SHP77 treated with DMSO at 0.1 percent for 48 hours (cell line): Measurements from ENCODE around the gene FAM131B.
A peak's percentile ranks its signal among the peaks of the same experiment; 100 is the strongest.

Experiments used
- DNase-seq: peaks from one replicate; lab custom pipeline; 2025; lab: John Stamatoyannopoulos, UW

The FAM131B gene

DNA sequence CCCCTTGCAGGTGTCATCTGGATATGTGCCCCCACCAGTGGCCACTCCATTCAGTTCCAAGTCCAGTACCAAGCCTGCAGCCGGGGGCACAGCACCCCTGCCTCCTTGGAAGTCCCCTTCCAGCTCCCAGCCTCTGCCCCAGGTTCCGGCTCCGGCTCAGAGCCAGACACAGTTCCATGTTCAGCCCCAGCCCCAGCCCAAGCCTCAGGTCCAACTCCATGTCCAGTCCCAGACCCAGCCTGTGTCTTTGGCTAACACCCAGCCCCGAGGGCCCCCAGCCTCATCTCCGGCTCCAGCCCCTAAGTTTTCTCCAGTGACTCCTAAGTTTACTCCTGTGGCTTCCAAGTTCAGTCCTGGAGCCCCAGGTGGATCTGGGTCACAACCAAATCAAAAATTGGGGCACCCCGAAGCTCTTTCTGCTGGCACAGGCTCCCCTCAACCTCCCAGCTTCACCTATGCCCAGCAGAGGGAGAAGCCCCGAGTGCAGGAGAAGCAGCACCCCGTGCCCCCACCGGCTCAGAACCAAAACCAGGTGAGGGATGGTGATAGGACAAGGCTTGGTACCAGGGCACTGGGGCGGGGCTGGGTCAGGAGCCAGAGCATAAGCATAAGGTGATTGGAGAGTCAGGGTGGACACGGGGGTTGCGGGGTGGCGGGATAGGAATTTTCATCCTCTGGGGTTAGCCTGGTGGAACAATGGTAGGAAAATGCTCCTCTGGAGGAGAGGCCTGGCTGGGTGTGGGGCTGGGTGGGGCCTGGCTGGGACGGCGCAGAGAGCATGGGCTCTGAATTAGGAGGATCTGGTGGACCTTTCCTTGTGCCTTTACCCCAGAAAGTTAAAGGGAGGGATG, 20.5 kb upstream of the FAM131B start:
- no peak for DNase-seq

DNA sequence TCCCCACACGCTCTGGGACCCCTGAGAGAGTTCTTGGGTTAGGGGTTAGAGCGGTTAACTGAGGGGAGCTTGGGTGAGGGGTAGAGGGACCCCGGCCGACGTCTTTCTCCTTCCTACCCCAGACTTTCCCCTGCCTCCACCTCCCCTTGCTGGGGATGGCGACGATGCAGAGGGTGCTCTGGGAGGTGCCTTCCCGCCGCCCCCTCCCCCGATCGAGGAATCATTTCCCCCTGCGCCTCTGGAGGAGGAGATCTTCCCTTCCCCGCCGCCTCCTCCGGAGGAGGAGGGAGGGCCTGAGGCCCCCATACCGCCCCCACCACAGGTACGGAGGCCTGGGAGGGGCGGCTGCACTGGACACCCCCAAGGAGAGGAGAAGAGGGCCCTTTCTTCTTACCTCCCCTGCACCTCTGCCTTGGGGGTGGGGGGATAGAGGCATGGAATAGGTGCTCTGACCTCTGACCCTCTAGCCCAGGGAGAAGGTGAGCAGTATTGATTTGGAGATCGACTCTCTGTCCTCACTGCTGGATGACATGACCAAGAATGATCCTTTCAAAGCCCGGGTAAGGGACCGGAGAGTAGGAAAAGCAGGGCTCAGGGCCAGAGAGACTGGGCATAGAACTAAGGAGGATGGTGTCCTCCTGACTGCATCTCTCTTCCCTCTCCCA, 19.7 kb upstream of the FAM131B start:
- DNase-seq, result no peak

DNA sequence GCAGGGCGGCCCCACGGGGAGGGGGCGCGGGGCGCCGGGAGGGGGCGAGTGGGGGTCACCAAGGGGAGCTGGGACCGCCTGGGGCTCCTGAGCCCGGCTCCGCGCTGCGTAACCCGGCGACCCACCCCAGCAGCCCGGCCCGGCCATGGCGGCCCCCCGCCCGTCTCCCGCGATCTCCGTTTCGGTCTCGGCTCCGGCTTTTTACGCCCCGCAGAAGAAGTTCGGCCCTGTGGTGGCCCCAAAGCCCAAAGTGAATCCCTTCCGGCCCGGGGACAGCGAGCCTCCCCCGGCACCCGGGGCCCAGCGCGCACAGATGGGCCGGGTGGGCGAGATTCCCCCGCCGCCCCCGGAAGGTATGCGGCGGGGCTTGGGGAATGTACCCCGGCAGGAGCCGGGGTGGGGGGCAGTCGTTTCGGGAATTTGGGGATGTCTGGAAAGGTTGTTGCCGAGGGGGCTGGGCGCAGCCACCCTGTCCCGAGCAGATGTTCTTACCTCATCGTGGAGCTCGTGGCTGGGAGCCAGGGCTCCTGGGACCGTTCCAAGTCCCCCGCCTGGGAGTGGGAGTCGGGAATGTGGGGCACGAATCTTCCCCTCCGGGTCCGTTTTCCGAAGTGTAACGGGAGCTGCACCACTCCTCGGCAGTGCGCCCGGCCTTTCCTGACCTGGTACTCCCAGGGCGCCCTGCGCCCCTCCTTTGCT, 19.1 kb upstream of the FAM131B start:
- no peak for DNase-seq

GRCh38 chr7:143380646-143381426, 18.3 kb upstream of the FAM131B start, which contains the start of gene ZYX:
ZYX (plus strand) TSS chr7:143381345; CDS start chr7:143381572, 227 bp downstream.
- peak; percentile 18 for DNase-seq

DNA sequence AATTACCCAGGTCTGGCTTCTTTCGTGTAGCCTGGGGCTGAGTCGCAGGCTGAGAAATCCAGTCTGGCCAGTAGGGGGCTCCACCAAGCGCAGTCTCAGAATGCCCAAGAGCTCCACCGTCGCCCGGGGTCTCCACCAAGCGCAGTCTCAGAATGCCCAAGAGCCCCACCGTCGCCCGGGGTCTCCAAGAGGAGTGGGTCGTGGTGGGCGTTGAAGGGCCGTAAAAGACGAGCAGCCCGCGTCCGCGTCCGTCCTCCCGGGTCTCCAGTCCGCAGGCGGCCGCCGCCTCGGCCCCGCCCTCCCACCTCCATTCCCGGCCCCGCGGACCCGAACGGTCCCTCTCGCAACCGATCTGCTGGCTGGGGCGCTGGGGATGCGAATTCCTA, 17.7 kb upstream of the FAM131B start:
- no peak for DNase-seq

- no peak for DNase-seq
Observed at GRCh38 chr7:143379611-143380259, 17.2 kb upstream of the FAM131B start.

- DNase-seq, result no peak
Observed at GRCh38 chr7:143376396-143376795, 13.9 kb upstream of the FAM131B start.

DNA sequence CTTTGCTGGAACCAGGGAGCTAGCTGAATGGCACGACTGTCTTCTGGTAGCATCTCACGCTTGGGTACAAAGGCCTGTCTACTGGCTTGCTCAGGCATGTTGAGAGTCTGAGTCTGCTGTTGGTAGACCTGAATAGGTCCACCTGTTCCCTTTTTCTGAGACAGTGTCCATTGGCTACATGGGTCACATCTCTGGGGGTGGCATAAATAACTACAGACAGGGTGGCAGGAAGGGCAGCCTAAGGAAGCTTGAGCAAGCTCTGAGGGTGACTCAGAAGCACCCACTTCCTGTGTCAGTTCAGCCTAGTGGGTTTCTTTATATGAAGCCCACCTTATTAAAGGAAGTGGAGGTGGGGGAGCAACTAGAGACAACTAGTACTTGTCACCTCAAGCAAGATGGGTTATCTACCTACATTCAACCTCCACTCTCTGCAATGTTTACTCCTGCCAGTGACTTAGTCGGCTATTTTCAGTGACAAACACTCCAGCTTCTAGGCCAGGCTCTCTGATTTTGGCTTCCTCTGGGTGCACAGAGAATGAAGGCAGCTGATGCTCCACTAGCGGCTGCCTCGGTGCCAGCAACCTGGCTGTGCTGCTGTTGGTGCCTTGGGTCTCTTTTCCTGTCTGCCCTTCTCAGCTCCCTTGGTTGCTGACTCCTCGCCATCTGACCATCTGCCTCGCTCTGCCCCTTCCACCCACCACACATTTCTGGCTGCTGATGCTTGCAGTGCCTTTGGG, 13.0 kb upstream of the FAM131B start:
- DNase-seq, result no peak

GRCh38 chr7:143374561-143374960, 12.0 kb upstream of the FAM131B start:
- DNase-seq, result no peak

GRCh38 chr7:143373255-143373794, 10.8 kb upstream of the FAM131B start:
- no peak for DNase-seq

DNA sequence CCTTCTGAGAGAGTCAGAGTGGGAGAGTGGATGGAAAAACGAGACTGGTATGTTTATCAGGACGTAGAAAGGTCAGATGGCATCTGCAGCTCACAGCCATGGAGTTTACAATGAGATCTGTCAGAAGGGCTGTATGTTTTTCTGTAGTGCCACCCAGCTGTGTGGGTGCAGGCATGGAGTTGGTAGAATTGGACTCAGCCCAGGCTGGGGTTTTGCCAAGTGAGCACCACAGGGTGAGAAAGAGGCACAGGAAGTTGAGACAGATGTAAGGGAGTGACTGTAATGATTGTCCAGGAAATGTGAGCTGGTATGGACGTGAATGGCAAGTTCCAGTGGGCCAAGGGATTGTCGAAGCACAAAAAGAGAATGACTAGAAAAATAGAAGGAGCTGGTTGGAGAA, 9.6 kb upstream of the FAM131B start:
- peak; percentile 54 for DNase-seq

DNA sequence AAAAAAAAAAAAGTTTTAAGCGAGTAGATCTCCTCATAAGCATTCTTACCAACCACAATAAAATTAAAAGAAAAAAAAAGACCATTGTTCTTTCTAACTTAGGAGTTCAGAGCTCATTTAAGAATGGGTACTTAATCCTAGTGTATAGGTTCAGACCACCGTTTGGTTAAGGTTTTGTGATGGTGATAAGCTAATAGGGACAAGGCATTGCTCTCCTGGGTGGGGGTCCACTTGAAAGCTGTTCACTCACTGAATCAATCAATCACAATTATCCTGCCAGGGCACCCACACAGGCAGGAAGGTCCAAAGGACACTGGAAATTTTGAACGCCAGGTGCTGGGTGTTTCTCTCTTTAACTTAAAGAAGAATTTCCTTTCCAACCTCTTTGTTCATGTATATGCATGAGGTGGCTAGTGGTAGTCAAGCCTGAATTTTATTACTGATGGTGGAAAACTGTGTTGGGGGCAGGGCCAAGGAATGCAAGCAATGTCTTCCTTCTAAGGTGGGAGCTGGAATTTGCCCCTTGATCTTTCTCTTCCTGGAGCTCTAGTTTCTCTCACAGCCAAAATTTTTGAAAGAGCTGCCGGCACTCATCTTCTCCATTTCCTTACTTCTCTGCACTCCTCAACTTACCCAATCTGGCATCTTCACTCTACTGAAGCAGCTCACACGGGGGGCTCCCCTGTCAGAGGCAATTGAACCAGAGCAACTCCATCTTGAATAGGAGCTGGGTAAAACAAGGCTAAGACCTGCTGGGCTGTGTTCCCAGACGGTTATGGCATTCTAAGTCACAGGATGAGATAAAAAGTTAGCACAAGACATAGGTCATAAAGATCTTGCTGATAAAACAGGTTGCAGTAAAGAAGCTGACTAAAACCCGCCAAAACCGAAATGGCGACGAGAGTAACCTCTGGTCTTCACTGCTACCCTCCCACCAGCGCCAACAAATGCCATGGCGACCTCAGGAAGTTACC, 7.5 kb upstream of the FAM131B start:
- DNase-seq, result no peak

DNA sequence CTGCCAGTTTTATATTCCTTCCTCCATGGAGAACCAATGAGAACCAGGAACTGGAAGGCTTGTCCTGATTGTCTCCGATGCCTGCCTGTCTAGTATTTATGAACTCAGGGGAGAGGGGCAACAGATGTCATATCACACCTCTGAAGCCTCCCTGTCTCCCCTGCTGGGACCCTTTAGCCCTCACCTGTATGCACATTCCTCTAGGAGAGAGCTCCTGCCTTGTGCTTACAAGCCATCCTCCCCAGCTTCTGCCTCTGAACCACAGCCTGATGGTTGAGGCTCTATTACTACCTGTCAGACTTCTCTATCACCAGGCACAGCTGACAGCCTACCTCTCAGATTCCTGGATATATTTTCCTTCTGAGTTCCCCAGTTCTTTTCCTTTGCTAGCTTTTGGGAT, 5.9 kb upstream of the FAM131B start:
- DNase-seq, result no peak

DNA sequence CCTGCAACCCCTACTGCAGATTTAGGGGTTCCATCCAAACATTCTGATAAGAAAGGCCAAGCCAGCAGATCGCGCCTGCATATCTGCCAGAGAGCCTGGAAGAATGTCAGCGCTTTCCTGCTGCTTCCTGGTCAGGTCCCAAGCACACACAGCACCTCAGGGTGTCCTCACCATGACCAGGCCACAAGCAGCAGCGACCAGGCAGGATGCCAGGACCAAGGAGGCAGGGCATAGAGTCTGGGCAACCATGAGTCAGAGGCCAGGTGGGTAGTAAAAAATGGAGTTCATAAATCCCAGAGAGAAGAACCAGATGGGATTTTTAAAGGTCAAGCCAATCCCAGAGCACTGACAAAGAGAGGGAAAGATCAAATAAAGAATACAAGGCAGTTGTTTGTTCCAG, 5.5 kb upstream of the FAM131B start:
- DNase-seq, result peak; percentile 30

GRCh38 chr7:143363016-143363937, 764 bp upstream of the FAM131B start:
- DNase-seq, result no peak

GRCh38 chr7:143361552-143362130, 872 bp downstream of the FAM131B start:
- no peak for DNase-seq

- DNase-seq, result no peak
Observed at GRCh38 chr7:143360788-143361551, 1.5 kb downstream of the FAM131B start.
